ENCODE measurements around the gene CARNS1.

CARNS1 gene

DNA sequence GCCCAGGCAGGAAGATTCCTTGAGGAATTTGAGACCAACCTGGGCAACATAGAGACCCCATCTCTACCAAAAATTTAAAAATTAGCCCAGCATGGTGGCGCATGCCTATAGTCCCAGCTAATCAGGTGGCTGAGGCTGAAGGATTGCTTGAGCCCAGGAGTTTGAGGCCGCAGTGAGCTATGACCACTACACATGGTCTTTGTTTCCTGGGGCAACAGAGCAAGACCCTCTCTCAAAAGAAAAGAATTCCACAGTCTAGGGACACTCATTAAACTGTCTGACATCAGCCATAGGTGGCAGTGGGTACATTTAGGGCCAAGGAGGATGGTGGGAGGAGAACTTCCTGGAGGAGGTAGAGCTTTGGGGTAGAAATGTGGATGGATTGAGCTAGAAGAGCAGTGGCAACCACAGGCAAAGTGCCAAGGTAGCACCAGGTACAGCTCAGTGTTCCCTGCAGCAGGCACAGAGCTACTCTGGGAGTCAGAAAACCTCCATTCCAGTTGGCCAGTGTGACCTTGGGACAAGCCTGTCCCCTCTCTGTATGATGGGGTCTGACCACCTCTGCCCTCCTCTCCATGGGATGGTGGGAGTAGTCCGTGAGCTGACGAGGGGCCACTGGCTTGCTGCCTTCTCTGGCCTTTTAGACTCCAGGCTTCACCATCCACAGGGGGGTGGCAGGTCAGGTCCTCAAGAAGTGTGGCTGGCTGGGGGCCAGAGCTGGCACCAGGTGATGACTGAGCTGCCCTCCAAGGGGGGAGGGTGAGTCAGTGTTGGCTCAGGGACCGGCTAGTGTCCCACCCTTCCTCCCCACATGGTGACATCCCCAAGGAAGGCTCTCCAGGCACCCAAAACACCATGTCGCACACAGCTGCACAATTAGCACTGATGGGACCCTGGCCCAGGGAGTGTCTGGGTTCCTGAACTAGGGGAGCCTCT, 38.3 kb upstream of the CARNS1 start:
- DNase-seq: no peak

DNA sequence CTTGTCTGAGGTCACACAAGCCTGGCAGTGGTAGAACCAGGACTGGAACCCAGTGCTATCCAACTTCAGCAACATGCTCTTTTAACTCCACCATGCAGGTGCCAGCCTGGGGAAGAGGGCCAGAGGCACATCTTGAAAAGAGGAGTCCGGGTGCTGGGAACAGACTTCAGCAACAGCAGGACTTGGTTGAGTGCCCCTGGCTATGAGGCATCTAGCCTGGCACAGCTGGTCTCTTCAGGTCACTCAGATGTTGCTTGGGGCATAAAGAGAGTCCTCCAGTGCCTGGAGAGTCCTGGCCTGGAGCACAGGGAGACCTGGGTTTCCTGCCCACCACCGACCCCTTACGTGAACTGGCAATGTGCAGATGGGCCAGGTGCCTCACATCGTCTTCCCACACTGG, 36.9 kb upstream of the CARNS1 start:
- no peak for DNase-seq

DNA sequence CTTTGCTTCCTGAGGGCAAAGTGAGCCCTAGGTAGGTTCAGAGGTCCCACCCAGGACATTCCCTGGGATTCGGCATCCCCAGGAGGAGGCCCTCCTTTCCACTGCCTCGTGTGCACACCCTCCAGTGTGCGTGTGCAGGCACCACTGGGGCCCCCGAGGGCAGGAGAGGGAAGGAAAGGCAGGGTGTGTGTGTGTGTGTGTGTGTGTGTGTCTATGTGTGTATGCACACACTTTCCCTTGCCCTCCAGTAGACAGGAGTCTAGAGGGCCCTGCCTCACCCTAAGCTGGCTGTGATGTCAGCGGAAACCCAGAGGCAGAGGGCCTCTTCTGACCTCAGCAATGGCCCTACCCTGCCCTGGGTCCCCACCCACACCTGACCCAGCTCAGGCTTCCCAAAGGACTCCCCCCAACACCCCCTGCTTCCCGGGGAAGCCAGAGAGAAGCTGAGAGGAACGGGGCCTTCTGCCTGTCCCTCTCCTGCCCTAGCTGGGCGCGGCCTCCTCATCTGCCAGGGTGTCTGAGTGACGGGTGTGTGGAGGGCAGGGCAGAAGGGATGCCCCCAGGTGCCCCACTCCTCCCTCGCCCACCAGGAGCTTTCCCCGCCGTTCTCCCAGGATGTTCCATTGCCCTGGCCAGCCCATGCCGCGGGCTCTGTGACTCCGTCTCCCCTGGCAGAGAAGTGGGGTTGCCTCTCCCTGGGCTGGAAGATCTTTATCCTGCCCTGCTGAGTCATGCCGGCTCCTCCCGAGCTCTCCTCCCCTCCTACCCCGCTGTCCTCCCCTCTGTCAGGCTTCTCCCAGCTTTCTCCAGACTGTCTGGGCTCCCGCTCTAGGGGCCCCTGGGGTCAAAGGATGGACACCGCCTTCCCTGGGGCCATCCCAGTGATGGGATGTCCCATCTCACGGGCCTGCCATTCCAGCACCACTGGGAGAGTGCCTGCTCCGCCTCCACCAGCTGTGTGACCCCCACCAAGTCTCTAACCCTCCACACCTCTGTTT, 36.1 kb upstream of the CARNS1 start:
- no peak for DNase-seq

DNA sequence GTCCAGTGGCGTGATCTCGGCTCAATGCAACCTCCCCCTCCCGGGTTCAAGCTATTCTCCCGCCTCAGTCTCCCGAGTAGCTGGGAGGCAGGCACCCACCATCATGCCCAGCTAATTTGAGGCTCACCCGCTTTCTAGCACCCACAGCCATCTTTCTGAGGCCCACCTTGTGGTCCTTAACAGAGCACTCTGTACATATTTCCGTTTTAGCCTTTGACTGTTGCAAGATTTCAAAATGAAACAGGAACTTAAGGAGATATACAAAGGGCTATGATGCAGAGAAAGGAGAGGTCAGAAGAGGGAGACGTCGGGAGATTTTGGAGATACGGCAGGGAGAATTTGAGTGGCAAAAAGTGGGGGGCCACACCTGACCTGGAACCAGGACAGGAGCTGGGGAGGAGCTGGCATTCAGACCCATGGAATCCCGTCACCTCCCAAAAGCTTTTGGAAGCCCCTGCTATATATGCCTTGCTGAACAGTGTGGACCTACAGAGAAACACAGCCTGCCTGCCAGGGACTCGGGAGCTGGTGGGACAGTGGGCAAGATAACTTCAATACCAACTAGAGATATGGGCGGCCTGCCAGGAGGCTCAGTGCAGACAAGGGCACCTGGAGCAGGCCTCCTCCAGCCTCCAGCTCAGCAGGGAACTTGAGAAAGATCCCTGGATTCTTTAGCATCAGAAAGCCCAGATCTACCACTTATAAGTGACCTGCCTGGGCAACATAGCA, 34.1 kb upstream of the CARNS1 start:
- no peak for DNase-seq

DNA sequence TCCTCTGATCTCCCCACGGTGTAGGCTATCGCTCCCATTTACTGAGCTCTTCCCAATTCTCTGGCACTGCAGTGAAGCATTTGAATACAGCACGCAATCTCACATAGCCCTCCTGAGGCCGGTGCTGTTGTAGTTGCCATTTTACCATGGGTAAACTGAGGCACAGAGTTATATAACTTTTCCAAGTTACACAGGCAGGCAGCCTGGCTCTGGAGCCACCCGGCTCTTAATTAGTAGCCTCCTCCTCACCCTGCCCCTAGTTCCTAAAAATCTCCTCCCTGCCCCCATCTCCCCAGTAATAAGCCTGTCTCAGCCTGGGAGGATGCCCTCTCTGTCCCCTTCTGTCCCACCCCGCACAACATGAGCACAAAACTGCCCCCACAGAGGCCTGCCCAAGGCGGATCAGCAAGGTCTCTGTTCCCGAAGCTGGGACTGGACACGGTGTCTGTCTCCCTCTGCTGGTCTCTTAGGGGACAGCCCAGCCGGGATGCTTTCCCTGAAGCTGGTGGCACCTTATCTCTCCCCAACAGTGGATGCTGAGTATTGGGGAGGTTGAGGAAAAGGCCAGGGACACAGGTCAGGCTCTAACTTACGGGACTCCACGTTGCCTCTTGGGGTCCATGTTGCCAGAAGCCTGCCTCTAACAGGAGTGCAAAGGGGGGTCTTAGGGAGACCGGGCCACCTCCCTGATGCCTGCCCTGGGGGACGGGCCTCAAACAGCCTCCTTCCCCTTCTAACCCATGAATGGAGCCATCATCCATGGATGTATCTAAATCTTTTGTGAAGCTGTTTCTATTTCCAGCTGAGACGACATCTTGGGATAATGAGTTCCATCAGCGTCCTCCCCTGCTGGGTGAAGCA, 33.0 kb upstream of the CARNS1 start:
- DNase-seq: peak; percentile 92

DNA sequence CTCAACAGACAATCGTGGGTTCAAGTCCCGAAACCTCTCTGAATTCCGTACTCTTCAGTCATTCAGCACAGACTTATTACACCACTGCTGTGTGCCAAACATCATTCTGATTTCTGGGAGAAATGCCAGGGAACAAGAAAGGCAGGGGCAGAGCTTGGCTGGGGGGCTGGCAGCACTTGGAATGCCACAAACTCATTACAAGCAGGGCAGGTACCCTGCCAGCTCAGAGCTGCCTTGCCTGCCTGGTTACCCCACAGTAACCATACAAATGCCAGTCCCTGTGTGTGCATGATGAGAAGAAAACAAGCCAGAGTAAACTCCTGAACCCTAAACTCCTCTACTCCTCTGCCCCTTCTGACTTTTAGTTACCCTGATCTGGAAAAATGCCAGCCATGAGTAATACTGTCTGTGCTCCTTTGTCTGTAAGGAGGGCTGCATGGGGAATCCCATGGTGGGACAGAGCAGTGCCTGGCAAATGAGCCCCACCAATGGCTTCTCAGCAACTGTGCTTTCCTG, 30.6 kb upstream of the CARNS1 start:
- no peak for DNase-seq

DNA sequence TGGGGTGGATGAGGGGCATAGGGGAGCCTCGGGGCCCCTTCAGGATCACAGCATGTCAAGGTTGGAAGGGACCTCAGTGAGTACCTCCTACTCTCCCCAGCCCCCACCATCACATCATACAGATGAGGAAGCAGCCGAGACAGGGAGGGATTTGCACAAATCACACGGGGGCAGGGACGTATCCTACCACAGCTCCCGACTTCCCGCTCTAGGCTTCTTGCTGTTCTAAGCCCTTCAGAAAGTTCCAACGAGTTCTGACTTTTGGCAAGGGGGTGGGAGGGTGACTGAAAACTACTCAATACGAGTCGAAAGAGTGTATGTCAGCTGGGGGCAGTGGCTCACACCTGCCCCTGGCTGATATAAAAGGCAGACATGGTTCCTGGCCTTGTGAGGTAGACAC, 28.4 kb upstream of the CARNS1 start:
- no peak for DNase-seq

DNA sequence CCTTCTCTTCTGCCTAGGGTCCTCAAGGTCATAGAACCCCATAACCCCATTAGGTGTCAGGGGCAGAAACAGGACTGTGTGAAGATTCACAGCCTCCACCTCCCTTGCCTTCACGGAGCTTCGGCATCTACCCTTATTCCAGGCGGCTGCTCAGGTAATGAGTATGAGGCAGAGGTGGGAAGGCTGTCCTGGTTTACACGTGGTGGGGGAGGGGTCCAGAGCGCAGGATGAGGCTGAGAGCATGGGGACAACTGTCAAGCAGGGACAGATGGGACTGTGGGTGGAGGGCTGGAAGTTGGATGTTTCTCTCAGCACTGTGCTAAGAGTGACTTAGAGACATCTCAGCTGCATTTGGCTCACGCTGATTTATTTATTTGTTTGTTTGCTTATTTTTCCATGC, 28.0 kb upstream of the CARNS1 start:
- no peak for DNase-seq

DNA sequence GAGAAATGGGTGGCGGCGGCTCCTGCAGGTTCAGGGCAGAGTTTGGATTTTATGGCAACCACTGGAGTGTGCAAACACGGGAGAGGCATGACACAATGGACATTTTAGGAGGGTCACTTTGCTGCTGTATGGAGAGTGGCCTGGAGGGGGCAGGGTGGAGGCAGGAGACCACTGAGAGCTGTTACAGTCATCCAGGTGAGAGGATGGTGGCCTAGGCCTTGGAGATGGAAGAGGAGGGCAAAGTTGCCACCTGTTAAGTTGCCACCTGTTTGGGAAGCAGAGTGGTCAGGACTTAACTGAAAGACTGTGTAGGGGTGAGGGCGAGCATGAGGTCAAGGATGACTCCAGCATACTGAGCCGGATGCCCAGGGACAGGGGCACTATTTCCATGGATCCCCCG, 26.0 kb upstream of the CARNS1 start:
- peak; percentile 76 to 78 for DNase-seq

DNA sequence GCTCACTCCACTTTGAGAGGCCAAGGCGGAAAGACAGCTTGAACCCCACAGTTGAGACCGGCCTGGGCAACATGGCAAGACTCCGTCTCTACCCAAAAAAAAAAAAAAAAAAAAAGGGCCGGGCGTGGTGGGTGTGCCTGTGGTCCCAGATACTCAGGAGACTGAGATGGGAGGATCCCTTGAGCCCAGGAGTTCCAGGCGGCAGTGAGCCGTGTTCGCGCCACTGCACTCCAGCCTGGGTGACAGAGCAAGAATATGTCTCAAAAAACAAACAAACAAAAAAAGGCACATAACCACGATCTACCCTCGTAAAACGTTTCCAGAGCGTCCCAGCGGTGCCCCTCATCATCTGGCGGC, 24.6 kb upstream of the CARNS1 start:
- no peak for DNase-seq

DNA sequence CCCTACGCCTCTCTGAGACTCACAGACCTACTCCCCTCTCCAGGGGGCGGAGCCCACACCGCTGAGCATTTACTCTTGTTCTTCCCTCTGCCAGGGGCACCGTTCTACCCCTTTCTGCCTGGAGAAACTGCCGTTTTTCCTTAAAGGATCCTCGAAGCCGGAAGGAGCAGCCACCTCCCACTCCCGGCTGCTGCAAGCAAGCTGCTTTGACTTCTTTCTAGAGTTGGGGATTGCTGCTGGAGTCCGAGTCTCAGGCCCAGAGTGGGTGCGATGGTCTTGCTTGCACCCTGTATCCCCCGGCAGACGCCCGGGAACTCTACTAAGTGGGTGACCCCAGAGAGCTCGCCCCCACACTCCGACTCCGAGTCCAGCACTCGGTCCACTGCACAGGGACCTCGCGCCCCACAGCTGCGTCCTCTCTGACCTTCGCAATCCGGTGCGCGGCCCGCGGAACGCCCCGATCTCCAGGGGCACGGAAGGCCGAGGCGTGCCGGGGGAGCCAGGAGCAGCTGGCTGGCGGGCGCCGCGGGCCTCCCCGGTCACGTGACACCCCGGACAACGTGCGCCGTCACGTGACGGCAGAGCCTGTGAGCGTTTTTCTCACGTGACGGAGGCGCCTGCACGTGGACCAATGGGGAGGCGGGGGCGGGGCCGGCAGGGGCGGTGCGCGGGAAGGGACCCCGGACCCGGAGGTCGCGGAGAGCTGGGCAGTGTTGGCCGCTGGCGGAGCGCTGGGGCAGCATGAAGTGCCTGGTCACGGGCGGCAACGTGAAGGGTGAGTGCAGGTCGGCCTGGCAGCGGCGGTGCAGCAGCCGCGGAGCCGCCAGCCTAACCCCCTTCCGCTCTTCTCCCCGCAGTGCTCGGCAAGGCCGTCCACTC, 23.9 kb upstream of the CARNS1 start, which contains the start of gene RAD9A:
TSS of gene RAD9A (plus strand) at position 683 of the 879 bp plus-strand sequence. CDS start at position 742, 59 bp downstream.
- DNase-seq: peak; percentile 94

DNA sequence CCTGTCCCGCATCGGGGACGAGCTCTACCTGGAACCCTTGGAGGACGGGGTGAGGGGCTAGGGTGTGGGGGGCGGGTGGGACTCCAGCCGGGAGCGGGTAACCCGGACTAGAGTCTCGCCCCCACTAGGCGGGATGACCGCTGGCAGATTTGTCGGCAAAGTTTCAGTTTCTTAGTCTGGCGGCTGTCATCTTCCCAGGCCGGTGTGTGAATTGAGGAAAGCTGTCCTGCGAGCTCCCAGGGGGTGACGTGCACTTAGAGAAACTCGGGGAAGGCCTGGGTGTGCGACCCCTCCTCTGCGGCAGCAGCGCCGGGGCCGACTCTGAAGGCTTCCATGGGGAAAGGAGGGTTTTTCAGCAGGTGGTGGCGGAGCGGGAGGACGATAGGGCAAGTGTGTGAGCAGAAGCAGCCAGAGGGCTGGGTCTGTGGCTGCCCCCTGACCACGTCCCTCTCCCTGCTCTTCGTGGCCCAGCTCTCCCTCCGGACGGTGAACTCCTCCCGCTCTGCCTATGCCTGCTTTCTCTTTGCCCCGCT, 23.2 kb upstream of the CARNS1 start:
- DNase-seq: no peak

DNA sequence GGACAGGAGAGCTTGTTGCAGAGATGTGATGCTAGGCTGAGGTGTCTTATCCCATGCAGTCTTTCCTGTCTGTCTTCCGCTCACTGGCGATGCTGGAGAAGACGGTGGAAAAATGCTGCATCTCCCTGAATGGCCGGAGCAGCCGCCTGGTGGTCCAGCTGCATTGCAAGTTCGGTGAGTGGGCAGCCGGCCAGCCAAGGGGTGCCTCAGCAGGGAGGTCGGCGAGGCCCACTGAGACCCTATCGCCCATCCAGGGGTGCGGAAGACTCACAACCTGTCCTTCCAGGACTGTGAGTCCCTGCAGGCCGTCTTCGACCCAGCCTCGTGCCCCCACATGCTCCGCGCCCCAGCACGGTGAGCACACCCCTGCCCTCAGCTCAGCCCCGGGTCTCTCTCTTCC, 22.0 kb upstream of the CARNS1 start:
- DNase-seq: peak in 1 of 2 experiments; percentile 18

DNA sequence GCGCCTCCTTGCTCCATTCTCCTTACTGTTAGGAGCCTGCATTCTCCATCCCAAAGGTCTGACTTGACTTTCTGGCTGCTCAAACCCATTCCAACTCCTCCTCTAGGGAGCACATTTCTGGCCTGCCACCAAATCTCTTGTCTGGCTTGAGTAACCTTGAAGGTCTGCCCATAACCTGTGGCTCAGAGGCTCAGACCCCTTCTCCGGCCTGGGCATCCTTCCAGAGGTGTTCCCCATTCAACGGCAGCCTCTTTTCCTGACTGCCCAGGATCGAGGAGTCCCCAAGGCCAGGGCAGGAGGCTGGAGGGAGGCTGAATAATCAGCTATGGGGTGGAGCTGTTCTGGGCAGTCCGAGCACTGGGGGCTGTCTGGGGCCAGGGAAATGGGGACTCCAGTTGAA, 21.5 kb upstream of the CARNS1 start:
- no peak for DNase-seq

DNA sequence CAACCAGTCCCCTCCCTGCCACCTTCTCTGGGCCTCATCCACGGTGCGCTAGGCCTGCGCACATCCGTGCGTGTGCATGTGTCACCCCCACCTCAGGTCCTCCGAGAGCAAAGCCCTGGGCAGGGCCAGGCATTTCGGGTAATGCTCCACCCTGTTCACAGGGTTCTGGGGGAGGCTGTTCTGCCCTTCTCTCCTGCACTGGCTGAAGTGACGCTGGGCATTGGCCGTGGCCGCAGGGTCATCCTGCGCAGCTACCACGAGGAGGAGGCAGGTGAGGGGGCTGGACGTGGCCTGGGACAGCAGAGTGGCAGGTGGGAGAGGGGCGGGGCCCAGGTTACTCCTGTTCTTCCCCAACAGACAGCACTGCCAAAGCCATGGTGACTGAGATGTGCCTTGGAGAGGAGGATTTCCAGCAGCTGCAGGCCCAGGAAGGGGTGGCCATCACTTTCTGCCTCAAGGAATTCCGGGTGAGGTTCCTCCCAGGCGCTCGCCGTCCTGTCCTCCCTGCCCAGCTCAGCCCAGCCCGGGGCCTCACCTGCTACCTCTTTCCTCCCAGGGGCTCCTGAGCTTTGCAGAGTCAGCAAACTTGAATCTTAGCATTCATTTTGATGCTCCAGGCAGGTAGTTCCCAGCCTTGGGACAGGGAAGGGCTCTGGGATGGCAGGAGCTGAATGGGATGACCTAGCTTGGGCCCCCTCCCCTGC, 19.8 kb upstream of the CARNS1 start:
- DNase-seq: no peak

DNA sequence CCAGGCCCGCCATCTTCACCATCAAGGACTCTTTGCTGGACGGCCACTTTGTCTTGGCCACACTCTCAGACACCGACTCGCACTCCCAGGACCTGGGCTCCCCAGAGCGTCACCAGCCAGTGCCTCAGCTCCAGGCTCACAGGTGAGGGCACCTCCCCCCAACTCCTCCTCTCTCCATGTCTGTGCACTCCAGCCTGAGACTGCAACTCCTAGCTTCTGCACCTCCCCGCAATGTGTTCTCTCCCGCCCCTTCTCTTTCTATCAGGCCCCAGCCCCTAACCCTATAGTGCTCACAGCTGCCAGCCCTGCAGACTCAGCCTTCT, 19.3 kb upstream of the CARNS1 start:
- no peak for DNase-seq

DNA sequence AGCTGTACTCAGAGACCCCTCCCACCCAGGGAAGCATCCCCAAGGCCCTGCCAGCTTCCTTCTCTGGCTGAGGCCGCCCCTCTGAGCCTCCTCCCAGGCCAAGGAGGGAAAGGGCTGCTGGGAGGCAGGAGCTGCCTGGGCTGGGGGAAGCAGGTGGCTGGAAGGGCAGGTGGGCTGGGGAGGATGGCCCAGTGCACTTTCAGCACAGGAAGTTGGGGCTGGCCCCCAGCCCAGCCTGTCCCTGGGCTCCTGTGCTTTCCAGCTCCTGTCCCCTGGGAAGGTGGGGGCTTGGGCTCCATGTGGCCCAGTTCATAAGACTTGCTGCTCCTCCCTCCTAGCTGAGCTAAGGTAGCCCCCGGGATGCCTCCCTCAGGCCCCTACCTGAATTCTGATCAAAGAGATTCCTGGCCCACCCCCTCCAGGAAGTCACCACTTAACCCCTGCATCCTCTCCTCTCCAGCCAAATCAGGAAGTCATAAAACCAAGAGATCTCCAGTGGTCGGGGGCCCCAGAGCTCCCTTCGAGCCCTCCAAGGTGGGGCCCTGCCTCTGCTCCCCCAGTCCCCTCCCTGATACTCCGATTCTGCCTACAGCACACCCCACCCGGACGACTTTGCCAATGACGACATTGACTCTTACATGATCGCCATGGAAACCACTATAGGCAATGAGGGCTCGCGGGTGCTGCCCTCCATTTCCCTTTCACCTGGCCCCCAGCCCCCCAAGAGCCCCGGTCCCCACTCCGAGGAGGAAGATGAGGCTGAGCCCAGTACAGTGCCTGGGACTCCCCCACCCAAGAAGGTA, 18.7 kb upstream of the CARNS1 start:
- DNase-seq: peak in 1 of 2 experiments; percentile 21

DNA sequence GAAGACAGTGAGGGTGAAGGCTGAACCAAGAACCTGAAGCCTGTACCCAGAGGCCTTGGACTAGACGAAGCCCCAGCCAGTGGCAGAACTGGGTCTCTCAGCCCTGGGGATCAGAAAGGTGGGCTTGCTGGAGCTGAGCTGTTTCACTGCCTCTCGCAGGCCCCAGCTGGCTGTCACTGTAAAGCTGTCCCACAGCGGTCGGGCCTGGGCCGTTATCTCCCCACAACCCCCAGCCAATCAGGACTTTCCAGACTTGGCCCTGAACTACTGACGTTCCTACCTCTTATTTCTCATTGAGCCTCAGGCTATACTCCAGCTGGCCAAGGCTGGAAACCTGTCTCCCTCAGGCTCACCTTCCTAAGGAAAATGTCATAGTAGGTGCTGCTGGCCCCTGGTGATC, 17.9 kb upstream of the CARNS1 start:
- DNase-seq: no peak
